ENCODE results near the gene CACNG4.

- no peak for TF ChIP-seq POLR2AphosphoS5 (IDR thresholded peaks at IDR 0.05)
- TF ChIP-seq, protein P1, sequence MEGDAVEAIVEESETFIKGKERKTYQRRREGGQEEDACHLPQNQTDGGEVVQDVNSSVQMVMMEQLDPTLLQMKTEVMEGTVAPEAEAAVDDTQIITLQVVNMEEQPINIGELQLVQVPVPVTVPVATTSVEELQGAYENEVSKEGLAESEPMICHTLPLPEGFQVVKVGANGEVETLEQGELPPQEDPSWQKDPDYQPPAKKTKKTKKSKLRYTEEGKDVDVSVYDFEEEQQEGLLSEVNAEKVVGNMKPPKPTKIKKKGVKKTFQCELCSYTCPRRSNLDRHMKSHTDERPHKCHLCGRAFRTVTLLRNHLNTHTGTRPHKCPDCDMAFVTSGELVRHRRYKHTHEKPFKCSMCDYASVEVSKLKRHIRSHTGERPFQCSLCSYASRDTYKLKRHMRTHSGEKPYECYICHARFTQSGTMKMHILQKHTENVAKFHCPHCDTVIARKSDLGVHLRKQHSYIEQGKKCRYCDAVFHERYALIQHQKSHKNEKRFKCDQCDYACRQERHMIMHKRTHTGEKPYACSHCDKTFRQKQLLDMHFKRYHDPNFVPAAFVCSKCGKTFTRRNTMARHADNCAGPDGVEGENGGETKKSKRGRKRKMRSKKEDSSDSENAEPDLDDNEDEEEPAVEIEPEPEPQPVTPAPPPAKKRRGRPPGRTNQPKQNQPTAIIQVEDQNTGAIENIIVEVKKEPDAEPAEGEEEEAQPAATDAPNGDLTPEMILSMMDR (IDR thresholded peaks at IDR 0.05 in 8 of 11, conservative IDR thresholded peaks at IDR 0.05 in 3 of 11): no peak
Observed at GRCh38 chr17:66945147-66945835, 19.2 kb upstream of the CACNG4 start.

Data from spleen (tissue), 7 donors.